ENCODE data around the gene MYLK3.

GRCh38 chr16:46696957-46697356, 51.2 kb downstream of the MYLK3 start:
- TF ChIP-seq ZNF274 (IDR thresholded peaks at IDR 0.05; ENCODE audit: low read depth, low read length) (no peak), YY1 (IDR thresholded peaks at IDR 0.05; ENCODE audit: insufficient read depth, insufficient read length) (no peak)

All from NT2/D1 (cell line).